NCI-H1105 treated with DMSO at 0.1 percent for 48 hours (cell line): ENCODE results near the gene ZSWIM9.
A peak's percentile ranks its signal among the peaks of the same experiment; 100 is the strongest.

Source experiments
- DNase-seq: peaks from one replicate; lab custom pipeline; 2025; lab: John Stamatoyannopoulos, UW

The ZSWIM9 gene

DNA sequence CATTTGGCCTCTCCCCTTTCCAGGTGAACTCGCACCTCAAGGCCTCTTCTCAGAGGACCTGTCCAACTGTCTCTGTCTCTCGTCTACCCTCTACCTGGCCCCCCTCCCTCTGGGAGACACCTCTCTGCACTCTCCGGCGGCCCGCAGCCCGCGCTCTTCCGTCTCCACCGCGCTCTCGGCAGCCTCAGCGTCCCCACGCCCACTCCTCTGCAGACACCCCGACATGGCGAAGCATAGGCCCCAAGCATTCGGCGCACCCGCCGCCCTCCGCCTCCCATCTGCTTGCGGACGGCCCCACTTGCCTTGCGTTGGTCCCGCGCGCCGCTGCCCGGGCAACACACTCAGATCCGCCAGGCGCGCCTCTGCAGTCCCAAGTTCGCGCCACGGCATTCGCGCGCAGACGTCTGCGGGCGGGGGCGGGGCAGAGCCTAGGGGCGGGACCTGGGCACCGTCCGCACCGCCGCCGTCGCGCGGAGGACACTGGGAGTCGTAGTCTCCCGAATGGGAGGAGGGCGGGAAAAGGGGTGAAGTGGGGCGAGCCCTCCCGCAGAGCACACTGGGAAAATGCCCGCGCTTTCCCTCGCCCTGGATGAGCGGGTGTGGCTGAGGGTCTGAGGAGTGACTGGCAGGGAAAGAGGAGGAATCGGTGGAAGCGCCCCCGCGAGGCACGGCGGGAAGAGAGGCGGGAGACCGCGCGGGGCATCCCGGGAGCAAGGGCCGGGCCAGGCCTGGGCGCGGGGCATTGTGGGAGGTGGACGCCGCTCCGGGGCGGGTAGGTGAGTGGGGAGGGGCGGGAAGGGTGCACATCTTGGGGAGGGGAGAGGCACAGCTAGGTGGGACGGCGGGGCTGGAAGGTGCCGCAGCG, at the start of gene ZSWIM9, which contains the start of gene LIG1:
ZSWIM9 (plus strand) TSS at position 742 of the 865 bp plus-strand sequence. CDS start 1,123 bp downstream, outside the sequence.
LIG1 (minus strand) TSS at position 406 of the 865 bp plus-strand sequence. CDS start 4,778 bp downstream, outside the sequence.
- peak; percentile 96 for DNase-seq

DNA sequence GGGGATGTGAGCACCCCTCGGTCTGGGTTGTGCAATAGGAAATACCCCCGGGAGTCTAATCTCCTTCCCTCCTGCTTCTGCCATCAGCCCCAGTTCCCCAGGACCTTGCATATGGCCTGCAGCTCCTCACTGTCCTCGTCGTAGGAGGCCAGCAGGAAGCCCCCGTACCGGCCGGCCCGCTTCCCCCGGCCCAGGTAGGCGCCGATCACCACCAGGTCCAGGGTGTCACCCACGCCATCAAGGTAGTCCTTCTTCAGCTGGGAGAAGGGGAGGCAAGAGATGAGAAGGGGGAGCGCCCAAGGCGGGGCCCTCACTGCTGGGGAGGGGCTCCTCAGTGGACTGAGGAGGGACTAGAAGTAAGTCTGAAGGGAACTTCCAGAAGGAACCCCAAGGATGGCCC, 49.4 kb upstream of the ZSWIM9 start:
- DNase-seq = no peak

DNA sequence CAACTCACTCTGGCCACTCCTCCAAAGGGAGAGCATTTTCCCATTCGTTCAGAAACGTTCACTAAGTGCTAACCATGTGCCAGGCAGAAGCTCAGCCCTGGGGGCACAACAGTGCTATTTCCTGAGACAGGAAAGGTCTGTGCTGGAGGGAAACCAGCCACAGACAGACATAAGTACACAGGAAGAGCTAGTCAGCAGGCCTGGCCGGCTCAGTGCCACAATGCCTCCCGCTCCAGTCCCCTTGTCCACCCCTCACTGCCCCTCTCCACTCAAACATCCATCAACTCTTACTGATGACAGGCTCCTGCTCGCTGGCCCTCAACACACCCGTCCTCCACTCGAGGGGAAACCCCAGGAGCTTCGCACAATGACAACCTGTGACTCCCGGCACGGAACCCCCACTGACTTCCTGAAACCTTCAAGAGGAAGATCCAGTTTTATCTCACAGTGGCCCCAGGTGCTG, 48.5 kb upstream of the ZSWIM9 start:
- no peak for DNase-seq

DNA sequence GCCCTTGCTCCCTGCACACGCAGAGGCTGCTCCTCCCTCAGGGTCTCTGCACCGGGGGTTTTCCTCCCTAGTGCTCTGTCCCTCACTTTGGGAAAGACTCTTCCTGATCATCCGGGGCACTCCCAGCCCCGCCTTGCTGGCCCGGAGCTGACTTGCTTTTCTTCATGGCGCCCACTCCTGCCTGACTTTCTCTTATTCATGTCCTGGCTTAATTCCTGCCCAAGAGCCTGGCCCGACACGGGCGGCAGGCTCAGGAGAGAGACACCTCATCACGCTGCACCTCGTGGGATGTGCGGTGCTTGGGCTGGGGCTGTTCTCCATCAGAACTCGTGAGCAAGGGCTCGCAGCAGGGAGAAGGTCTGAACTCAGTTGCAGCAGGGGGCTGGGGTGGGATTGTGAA, 48.1 kb upstream of the ZSWIM9 start:
- no peak for DNase-seq

DNA sequence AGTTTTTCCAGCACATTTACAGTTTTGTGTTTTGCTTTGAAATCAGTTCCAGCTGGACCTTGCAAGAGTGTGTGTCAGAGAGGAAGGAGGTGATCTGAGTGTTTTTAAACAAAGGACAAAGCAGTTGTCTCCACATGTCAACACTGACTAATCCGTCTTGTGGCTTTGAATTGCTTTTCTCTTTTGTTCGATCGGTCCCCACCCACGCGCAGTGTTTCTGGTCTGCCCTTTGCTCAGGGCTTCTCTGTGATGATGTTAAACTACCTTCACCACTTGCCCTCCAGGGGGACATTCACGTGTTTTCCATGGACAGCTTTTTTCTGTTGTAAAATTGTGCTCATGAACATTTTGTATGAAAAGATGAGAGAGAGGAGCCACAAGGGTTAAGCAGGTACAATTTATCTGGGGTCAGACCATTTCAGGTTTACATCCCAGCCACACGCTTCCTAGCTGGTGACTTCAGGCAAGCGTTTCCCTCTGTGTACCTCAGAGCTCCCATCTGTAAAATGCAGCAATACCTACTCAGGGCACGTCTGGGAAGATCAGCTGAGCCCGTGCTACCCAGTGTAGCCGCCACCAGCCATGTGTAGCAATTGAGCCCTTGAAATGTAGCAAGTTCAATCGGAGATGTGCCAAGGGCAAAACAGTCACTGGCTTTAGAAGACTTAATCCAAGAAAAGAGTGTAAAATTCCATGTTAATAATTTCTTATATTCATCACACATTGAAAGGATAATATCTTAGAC, 46.4 kb upstream of the ZSWIM9 start:
- DNase-seq = no peak

DNA sequence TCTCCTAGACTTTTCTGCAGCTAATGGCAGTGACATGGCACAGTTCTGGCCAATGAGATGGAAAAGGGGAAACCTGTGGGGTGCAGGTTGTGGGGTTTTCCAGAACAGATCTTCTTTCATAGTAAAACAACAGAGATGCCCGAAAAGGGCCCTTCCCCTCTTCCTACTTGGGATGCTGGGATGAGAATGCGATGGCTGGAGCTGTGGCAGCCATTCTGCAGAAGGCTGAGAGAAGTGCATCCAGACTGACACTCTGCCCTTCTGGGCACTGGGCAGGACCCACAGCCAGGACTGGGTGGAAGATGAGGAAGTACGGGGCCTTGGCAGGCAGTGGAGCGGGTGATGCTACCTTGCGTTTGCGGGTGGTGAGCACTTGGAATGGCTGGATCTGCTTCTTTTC, 42.9 kb upstream of the ZSWIM9 start:
- no peak for DNase-seq

DNA sequence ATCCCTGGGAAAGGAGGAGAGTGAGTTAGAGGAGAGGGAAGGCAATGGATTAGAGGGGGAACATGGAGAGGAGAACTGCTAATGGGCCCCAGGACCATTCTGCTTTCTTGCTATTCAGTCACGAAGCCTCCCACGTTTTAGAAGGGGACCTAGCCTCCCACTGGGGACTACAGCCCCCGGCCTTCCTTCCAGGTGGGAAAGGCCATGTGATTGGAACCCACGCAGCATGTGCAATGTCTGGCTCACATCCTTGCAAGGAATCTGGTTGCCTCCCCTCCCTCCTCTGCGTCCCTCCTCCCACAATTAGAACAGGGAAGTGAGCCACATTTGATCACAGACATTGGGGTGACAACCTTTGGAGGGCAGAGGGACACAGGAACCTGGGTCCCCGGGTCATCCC, 37.4 kb upstream of the ZSWIM9 start:
- no peak for DNase-seq

DNA sequence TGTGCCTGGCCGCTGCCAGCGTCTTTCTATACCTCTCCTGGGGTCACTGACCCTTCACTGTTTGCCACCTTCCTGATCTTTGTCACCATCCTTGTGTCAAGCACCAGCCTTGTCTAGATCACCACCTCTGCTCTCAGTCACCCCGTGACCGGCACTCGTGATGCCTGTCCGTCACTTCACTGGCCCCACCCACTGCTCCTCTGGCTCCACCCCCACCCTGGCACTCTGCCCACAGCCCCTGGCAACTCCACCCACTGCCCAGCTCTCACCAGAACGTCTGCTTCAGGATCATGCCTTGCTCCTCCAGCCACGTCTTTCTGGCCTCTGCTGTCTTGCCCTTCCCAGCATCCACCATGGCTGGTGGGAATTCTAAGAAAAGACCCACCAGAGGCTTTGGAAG, 35.1 kb upstream of the ZSWIM9 start:
- DNase-seq = no peak

DNA sequence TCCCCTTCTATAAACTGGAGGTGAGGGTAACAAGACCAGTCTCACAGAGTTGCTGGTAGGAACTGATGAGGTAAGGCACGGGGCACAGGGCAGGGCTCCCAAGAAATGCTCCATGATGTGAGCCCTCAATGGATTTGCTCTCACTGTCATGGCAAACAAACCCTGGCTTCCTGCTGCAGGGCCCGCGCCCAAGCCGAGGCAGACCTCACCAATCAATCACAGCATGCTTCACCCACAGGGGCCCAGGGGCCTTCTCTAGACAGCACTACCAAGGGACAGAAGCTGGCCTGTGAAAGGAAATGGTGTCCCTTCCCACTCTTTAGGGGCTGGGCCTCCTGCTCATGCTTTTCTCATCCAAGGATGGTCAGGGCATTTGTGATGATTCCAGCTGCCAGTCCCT, 33.9 kb upstream of the ZSWIM9 start:
- DNase-seq = no peak

DNA sequence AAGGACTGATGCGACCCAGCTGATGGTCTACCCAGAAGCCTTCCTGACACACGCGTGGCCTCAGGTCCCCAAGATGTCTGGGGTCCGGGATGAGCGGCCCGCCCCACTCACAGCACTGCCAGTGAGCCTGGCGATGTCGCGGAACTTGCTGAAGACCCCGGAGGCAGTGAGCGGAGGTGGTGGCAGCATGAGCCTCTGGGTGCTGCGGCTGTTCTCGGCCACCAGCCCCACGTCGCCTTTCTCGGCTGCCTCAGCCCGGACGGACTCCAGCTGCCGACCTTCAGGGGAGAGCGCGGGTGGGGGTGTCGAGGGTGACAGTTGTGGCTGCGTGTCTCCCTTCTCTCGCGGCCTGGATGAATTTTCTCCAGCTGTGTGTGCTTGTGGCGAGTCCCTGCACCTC, 33.1 kb upstream of the ZSWIM9 start:
- DNase-seq = no peak

DNA sequence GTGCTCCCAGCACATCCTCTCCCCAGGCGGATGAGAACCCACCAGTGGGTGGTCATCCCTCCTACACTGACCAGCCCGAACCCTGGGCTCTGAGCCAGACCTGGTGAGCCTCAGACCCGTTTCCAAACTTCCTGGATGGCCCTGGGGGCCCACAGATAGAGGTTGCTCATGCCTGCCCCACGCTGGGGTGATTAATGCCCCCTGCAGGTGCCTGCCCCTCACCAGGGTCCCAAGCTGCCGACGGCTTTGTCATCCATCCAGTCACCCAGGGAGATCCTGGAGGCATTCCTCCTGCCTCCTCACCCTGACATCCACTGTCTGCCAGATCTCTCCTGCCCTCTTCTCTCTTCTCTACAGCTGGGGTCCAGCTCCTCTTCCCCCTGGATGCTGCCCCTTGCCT, 31.4 kb upstream of the ZSWIM9 start:
- no peak for DNase-seq

DNA sequence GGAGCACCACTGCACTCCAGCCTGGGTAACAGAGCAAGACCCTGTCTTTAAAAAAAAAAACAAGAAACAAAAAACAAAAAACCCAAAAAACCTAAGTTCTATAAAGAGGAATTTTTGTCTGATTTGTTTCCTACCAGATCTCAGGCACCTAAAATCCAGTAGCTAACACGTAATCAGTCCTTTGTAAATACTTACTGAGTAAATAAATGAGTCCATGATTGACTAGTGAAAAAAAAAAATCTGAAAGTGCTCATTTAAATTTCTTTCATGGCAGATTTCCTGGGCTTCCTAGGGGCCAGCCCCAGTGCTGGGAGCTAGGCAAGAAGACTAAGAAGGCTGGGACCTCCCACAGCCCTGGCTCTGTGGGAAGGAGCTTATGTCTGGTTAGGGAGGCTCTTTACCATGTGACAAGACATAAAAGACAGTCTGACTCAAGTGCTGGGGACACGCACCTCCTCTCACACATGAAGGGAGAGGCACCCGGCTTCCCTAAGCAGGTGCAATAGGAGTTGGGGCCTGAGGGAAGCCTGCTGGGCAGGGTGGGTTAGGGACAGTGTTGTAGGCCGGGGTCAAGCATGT, 22.8 kb upstream of the ZSWIM9 start:
- DNase-seq = no peak

DNA sequence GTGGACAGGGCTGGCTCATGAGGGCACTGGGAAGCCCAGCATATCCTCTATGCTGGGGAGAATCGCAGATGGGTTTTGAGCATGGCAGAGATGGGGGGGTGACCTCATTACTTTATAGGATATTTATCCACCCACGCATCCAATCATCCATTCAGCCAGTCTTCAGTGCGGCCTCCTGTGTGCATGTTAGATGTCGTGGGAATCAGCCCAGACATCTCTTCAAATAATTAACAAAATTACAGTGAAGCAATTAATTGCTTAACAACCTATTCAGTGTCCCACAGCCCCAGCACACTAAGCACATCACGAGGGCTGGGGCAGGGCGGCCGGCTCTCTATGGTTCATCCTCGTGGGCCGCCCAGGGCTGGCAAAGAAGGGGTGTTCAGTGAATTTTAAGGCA, 21.9 kb upstream of the ZSWIM9 start:
- DNase-seq = no peak

DNA sequence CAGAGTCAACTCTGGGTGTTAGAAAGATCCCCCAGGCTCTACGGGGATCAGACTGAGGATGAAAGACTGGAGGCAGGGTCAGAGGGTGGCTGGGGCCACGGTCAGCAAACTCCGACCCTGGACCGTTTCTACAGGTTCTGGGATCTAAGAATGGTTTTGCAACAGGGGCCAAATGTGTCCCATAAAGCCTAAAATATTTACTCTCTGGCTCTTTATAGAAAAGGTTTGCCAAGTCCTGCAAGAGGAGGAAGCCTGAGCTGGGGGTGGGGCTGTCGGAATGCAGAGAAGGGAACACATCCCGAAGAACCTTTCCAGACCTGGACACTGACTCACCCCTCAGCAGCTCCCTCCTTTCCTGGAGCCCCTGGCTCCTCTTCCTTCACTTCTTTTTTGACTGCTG, 21.1 kb upstream of the ZSWIM9 start:
- no peak for DNase-seq

DNA sequence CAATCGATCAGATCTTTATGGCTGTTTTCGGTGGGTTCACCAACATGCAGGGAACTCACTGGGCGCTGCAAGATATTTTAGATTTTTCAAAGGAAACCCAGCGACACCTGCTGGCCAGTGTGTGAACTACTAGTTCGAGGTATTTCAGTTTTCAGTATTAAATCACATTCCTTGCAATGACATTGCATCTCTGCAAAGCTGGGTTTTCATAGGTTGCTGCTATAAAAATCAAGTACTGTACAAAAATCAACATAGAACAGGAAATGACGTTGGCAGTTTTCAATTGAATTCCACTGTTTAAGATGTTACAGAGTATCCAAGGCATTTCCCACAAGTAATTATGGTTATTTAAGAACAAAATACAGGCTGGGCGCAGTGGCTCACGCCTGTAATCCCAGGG, 17.9 kb upstream of the ZSWIM9 start:
- peak; percentile 48 for DNase-seq

DNA sequence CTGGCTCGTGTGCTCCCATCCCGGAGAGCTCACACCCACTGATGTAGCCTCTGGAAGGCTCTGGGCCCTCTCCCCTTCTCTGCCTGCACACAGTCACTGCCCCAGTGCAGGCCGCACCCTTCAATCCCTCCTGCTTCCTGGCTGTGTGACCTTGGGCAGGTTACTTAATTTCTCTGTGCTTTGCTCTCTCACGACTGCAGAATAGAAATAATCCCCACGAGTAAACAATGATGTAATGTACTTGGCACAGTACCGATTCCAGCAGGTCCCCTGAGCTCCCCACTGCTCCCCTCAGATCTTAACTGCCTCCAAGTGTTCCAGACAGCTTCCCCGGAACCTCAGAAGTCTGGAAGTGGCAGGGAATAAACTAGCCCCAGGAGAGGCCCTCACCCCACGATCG, 16.5 kb upstream of the ZSWIM9 start:
- DNase-seq = no peak

DNA sequence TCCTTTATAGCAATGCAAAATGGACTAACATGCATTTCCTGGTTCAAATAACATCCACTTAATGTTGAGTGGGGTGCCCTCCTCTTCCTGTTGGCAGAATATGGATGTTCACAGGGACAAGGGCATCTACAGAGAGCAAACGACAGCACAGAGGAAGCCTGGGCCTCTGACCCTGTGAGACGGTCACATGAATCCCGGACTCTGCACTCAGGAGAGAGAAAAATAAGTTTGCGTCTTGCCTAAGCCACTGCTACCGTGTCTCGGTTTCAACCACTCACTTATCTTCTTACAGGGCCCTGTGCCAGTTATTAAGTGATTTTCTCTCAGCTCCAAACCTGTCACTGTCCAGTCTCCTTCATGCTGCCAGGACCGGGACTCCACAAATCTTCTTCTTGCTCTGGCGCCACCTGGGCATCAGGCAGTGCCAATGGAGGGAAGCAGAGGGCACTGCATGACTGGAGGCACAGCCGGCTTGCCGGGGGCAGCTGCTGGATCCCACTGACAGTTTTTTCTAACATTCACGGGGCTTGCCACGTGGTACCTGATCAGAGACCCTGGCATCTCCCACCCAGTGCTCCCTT, 12.2 kb upstream of the ZSWIM9 start:
- DNase-seq = no peak

DNA sequence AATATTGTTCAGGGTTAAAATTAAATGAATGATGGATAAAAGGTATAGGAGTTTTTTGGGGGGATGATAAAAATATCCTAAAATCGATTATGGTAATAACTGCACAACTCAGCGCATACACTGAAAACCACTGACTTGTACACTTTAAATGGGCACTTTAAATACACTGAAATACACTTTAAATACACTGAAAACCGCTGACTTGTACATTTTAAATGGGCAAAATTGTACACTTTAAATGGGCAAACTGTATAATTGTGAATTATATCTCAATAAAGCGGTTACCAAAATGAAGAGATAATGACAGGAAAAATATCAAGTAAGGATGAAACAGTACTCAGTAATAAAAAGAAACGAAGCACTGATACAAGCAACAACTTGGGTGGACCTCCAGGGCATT, 1.8 kb upstream of the ZSWIM9 start:
- DNase-seq = no peak

DNA sequence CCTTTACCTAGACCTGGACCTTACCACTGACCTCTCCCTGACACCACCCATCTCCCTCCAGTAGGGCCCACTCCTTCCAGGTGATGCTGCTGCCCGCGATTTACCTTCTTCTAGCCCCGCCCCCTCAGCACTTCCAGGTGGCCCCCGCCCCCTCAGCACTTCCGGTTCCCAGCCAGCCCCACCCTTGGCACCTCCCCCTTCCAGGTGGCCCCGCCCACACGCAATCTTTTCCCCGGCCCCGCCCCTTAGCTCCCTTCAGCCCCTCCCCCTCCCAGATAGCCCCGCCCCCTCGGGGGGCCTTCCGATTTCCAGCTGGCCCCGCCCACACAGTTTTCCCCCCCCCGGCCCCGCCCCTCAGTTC, 922 bp upstream of the ZSWIM9 start:
- DNase-seq = peak; percentile 71

DNA sequence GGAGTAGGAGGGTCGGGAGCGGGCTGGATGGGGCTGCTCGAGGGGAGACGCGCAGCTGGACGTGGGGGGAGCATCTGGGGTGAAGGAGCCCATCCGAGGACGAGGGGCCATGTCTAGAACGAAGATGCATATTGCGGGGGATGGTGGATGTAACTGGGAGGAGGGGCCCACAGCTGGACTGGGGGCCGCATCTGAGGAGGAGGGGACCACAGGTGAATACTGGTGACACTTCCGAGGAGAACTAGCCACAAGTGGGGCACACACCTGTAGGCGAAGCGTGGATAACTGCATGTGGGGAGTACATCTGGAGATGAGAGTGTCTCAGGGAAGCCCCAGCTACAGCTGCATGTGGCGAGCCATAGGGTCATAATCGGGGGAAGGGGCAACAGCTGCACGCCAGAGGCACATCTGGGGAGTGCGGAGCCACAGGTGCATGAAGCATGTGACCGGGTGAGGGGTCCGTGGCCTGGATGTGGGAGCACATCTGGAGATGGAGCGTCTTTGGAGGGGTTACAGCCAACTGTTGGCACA, 402 bp downstream of the ZSWIM9 start:
- peak; percentile 52 for DNase-seq

DNA sequence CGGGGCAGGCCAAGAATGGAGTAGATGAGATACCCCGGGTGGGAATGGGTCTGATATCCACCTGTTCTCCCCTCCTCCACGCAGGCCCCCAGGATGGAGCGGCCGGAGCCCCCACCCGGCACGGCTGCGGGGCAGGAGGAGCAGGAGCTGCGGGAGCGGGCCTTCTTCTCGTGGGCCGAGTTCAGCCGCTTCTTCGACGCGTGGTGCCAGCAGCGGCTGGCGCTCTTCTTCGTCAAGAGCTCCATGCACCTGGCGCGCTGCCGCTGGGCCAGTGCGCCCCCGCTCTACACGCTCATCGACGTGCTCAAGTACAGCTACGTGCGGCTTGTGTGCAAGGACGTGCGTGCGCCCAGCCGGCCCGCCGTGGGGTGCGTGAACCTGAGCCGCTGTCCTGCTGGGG, 1.2 kb downstream of the ZSWIM9 start:
- DNase-seq = no peak

DNA sequence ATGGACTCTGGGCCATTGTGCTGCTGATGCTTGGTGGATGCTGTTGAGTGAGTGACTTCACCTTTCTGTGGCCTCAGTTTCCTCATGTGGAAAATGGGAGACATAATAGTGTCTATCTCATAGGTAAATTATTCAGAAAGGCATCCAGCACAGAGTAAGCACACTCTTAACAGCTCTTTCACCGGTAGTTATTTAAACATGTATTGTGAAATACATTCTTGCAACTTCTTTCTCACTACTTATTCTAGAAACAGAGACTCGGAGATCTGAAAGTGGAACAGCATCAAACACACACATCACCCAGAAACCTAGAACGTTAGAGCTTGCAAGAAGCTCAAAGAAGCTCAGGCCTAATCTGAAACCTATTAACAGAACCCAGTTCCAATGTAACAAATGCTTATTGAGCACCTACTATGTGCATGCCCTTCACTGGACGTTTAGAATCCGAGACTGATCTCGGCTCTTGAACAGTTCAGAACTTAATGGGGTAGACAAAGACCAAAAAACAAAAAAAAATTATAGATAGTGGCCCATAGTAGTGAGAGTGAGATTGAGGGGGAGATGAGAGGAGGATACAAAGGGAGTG, 4.1 kb downstream of the ZSWIM9 start:
- no peak for DNase-seq
